Gastroesophageal sphincter (tissue), 4 donors: ENCODE results near the gene TBC1D5. TPM values are rescaled to one million over a fixed set of nuclear protein-coding genes. Genes with fewer than 3 reads are reported as not detected.

ENCODE experiments used
- ATAC-seq: fragments of 150-250 bp; one replicate; pipeline ENCODE4 v1.9.1; 2016; ENCODE audit warnings: mild to moderate bottlenecking, moderate library complexity
- H3K27ac ChIP-seq, 4 donors: fragments of 200-600 bp; sonication (generic) in 3 of 4; 1 replicate in 3 of 4; 2 replicates in 1 of 4; pipeline ENCODE4 v1.5.1; 2016 to 2019
- H3K27me3 ChIP-seq: fragments of 200-600 bp; sonication (generic); one replicate; pipeline ENCODE4 v1.5.1; 2019
- H3K36me3 ChIP-seq, 2 donors: fragments of 200-600 bp; sonication (generic); one replicate each; pipeline ENCODE4 v1.5.1; 2019; ENCODE audit warnings: control low read depth in 1 of 2
- H3K4me1 ChIP-seq, 3 donors: fragments of 200-600 bp; sonication (generic); 1 replicate in 2 of 3; 2 replicates in 1 of 3; pipeline ENCODE4 v1.5.1; 2016 to 2019; ENCODE audit warnings: control low read depth in 2 of 3
- H3K4me3 ChIP-seq, 2 donors: fragments of 200-600 bp; sonication (generic); one replicate each; pipeline ENCODE4 v1.5.1; 2019; ENCODE audit warnings: mild to moderate bottlenecking in 1 of 2, moderate library complexity in 1 of 2
- H3K9me3 ChIP-seq, 3 donors: fragments of 200-600 bp; sonication (generic); one replicate each; pipeline ENCODE4 v1.5.1; 2017 to 2019; ENCODE audit warnings: control low read depth in 2 of 3
- EP300 ChIP-seq: sonication (generic); formaldehyde crosslinking; IDR thresholded peaks from one replicate; pipeline ENCODE4 v1.6.1; 2017; ENCODE audit warnings: antibody characterized with exemption, mild to moderate bottlenecking
- POLR2A ChIP-seq, 2 donors: fragments of 450-650 bp; IDR thresholded peaks; one replicate each; pipeline ENCODE4 v1.6.1; 2017; ENCODE audit warnings: antibody characterized with exemption in 2 of 2, mild to moderate bottlenecking in 2 of 2, moderate library complexity in 1 of 2
- POLR2AphosphoS5 ChIP-seq: sonication (generic); formaldehyde crosslinking; IDR thresholded peaks from one replicate; pipeline ENCODE4 v1.6.1; 2017; ENCODE audit warnings: antibody characterized with exemption
- WGBS, 2 donors: methylation state at CpG; one replicate each; pipeline ENCODE4 v1.1.5; 2018; ENCODE audit warnings: low coverage in 1 of 2; 5-methylcytosine and 5-hydroxymethylcytosine counted together
- total RNA-seq, 4 donors: library from RNA; depleted of rRNA; stranded (reverse); fragments of >200 nt; gene quantifications; one replicate each; pipeline ENCODE4 v1.1.0, GENCODE V29; 2016
- TF ChIP-seq, protein P1 (sequence below), 4 experiments: fragments of 200-600 bp in 2 of 4; fragments of 450-650 bp in 2 of 4; sonication (generic) in 1 of 4; IDR thresholded peaks; one replicate each; pipeline ENCODE4 v1.5.1; 2017 to 2019; ENCODE audit warnings: antibody characterized with exemption in 4 of 4, mild to moderate bottlenecking in 2 of 4, moderate library complexity in 2 of 4

TBC1D5 gene
- total RNA-seq, 4 donors from 2014 or later, result 59.5 to 66.6 (median 61.6) TPM

DNA sequence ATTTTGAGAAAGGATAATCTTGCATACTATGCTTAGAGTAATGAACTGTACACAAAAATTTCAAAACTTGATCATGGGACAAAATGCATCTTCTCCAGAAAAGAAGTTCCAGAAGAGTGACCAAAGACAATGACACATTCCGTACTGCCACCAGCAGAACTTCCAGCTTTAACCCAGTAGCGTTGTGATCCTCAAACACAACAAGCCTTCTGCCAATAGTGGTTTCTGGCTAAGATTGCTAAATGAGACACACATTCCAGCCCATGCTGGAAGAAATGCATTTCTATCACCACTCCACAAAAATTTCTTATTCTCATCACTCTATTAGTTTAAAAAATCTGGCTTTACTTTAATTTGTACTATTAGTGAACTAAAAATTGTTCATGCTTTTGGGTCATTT lies 334.9 kb downstream of the TBC1D5 start:
- no peak for ATAC-seq
- Histone ChIP-seq H3K27me3 (no peaks in the 10 kb centered on the region), H3K27ac (no peak overlapping the region), H3K9me3 (no peaks in the 10 kb centered on the region), H3K4me1 (no peaks in the 10 kb centered on the region), H3K4me3 (no peak overlapping the region), H3K36me3 (peaks cover 0 to 20% of the 10 kb centered on the region in 2 donors)
- 90 to 94% methylated on average over 2 of the region's 2 CpGs for WGBS, 2 donors
- TF ChIP-seq EP300 (no peak), POLR2A (IDR thresholded peaks at IDR 0.05) (no peak), POLR2AphosphoS5 (no peak)
- TF ChIP-seq, protein P1, sequence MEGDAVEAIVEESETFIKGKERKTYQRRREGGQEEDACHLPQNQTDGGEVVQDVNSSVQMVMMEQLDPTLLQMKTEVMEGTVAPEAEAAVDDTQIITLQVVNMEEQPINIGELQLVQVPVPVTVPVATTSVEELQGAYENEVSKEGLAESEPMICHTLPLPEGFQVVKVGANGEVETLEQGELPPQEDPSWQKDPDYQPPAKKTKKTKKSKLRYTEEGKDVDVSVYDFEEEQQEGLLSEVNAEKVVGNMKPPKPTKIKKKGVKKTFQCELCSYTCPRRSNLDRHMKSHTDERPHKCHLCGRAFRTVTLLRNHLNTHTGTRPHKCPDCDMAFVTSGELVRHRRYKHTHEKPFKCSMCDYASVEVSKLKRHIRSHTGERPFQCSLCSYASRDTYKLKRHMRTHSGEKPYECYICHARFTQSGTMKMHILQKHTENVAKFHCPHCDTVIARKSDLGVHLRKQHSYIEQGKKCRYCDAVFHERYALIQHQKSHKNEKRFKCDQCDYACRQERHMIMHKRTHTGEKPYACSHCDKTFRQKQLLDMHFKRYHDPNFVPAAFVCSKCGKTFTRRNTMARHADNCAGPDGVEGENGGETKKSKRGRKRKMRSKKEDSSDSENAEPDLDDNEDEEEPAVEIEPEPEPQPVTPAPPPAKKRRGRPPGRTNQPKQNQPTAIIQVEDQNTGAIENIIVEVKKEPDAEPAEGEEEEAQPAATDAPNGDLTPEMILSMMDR (IDR thresholded peaks at IDR 0.05), result no peak

DNA sequence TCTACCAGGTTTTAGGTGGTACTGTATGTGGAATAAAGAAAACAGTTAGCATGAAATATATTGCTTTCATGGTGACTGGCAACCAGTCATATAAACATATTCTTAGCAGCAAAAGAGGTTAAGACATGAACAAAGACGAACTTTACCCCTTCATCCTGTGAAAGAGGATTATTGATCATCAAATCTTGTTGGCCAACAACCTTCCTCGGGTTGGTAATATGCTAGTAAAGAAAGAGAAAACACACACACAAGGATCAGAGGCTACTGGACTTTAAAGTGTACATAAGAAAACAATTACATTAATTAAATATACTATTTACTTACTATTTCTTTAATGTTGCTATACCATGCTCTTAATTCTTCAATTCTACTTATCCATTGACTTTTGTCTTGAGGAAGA lies 337.9 kb downstream of the TBC1D5 start:
- ATAC-seq, result no peak
- WGBS, 2 donors, result 84 to 85% methylated on average over 2 of the region's 2 CpGs

DNA sequence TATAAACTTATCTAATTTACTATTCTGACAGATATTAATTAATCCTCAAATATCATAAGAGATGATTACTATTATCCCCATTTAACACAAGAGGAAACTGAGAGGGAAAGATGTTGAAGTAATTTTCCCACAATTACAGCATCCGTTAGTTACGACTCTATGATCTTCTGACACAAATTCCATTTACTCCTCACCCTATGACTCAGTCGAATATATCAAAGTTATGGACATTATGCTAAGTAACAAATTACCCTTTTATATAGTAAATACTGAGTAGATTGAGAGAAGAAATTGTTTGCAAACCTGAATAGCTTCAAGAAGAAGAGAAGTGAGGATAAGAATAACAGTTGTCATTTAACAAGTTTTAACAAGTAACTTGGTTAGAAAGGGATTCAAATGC lies 340.0 kb downstream of the TBC1D5 start:
- peaks cover 0 to 31% of the 10 kb centered on the region in 2 donors for H3K36me3 ChIP-seq
- 94 to 96% methylated on average over 3 of the region's 3 CpGs for WGBS, 2 donors
- H3K9me3 ChIP-seq, result no peaks in the 10 kb centered on the region
- H3K27ac ChIP-seq, result no peak overlapping the region
- TF ChIP-seq, protein P1 (IDR thresholded peaks at IDR 0.05), result no peak
- TF ChIP-seq POLR2A (IDR thresholded peaks at IDR 0.05), result no peak
- no peak for TF ChIP-seq EP300
- TF ChIP-seq POLR2AphosphoS5, result no peak
- H3K4me1 ChIP-seq, result no peaks in the 10 kb centered on the region
- H3K27me3 ChIP-seq, result no peaks in the 10 kb centered on the region
- no peak overlapping the region for H3K4me3 ChIP-seq
- ATAC-seq, result no peak

More for the DNA sequence above, 337.9 kb downstream of the TBC1D5 start:
- Histone ChIP-seq H3K4me1 (no peaks in the 10 kb centered on the region), H3K4me3 (no peak overlapping the region), H3K9me3 (no peaks in the 10 kb centered on the region), H3K27me3 (no peaks in the 10 kb centered on the region), H3K27ac (no peak overlapping the region), H3K36me3 (peaks cover 0 to 31% of the 10 kb centered on the region in 2 donors)
- TF ChIP-seq, protein P1 (IDR thresholded peaks at IDR 0.05), result no peak
- TF ChIP-seq POLR2A (IDR thresholded peaks at IDR 0.05) (no peak), POLR2AphosphoS5 (no peak), EP300 (no peak)

DNA sequence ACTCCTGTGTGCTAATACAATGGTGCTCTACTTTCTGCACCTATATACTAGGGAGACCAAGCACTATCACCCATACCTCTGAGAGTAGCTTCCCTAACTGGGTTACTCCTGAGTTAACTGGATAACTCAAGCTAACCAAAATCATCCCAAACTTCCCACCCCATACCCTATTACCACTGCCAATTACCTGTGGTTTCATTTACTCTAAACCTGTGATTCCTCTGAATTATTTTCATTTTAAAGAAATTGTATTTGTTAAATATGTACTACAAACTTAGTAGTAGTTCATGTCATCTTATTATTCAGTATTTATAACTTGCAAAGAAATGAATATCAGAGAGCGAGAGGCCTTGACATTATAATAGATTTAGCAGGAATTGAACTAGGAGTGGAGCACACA lies 340.5 kb downstream of the TBC1D5 start:
- peaks cover 0 to 31% of the 10 kb centered on the region in 2 donors for H3K36me3 ChIP-seq
- ATAC-seq, result no peak
- TF ChIP-seq, protein P1 (IDR thresholded peaks at IDR 0.05), result no peak
- TF ChIP-seq EP300 (no peak), POLR2AphosphoS5 (no peak), POLR2A (IDR thresholded peaks at IDR 0.05) (no peak)
- 40 to 44% methylated on average over 1 of the region's 1 CpG for WGBS, 2 donors
- no peaks in the 10 kb centered on the region for H3K9me3 ChIP-seq
- no peaks in the 10 kb centered on the region for H3K27me3 ChIP-seq
- H3K27ac ChIP-seq, result no peak overlapping the region
- no peaks in the 10 kb centered on the region for H3K4me1 ChIP-seq
- H3K4me3 ChIP-seq, result no peak overlapping the region

DNA sequence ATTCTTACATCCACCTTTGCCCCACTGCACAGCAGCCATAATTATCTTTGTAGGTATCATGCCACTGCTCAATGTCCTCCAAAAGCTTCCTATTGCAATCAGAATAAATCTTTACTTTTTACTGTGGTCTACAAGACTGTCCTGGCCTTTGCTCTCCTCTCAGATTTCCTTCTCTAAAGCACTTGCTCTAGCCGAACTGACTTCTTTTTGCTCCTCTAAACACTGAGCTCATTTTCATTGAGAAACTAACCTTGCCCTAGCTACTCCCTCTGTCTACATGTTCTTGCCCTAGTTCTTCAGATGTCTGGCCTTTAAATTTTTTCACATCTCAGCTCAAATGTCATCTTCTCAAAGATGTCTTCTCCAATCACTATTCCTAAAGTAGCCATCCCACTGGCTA lies 342.8 kb downstream of the TBC1D5 start:
- H3K36me3 ChIP-seq, result peaks cover 0 to 23% of the 10 kb centered on the region in 2 donors
- TF ChIP-seq POLR2A (IDR thresholded peaks at IDR 0.05), result no peak
- no peak overlapping the region for H3K4me3 ChIP-seq
- H3K4me1 ChIP-seq, result no peaks in the 10 kb centered on the region
- no peak overlapping the region for H3K27ac ChIP-seq
- no peaks in the 10 kb centered on the region for H3K9me3 ChIP-seq
- WGBS, 2 donors, result 55 to 82% methylated on average over 1 of the region's 1 CpG
- H3K27me3 ChIP-seq, result no peaks in the 10 kb centered on the region
- ATAC-seq, result no peak
